K562 (cell line): ENCODE measurements around the gene CACNA1A. TPM values are rescaled to one million over a fixed set of nuclear protein-coding genes. Genes with fewer than 3 reads are reported as not detected.

Experiments used
- CTCF ChIP-seq, 3 experiments: IDR thresholded peaks in 2 of 3; conservative IDR thresholded peaks in 1 of 3; 2 replicates each; pipeline ENCODE4 v1.5.1; 2011 to 2012; ENCODE audit warnings: low read length in 3 of 3, mild to moderate bottlenecking in 3 of 3, control low read depth in 2 of 3, improper control_type of control experiment in 1 of 3, inconsistent platforms in 1 of 3, low read depth in 1 of 3, mixed read lengths in 1 of 3, moderate library complexity in 1 of 3; ENCODE audit not compliant: insufficient read depth in 2 of 3
- ELK1 ChIP-seq: sonication (generic); formaldehyde crosslinking; IDR thresholded peaks from 2 replicates; pipeline ENCODE4 v1.8.1; 2022; ENCODE audit warnings: missing genetic modification reagents
- MGA ChIP-seq: fragments of 450-650 bp; IDR thresholded peaks from 2 replicates; pipeline ENCODE4 v1.6.1; 2016; ENCODE audit warnings: mild to moderate bottlenecking, moderate library complexity
- NR3C1 ChIP-seq: sonication (generic); formaldehyde crosslinking; IDR thresholded peaks from 2 replicates; pipeline ENCODE4 v1.8.1; 2022; ENCODE audit warnings: missing genetic modification reagents
- PTTG1 ChIP-seq: fragments of 450-650 bp; IDR thresholded peaks from 2 replicates; pipeline ENCODE4 v1.6.1; 2016; ENCODE audit warnings: low read depth, mild to moderate bottlenecking, missing genetic modification characterization, missing compliant biosample characterization
- RBM39 ChIP-seq: fragments of 200-400 bp; formaldehyde crosslinking; optimal IDR thresholded peaks from 2 replicates; pipeline ENCODE3; 2018; ENCODE audit warnings: low read depth, low read length
- TAF1 ChIP-seq: IDR thresholded peaks from 2 replicates; pipeline ENCODE4 v1.6.1; 2011; ENCODE audit warnings: mild to moderate bottlenecking, low read length, moderate library complexity; ENCODE audit not compliant: insufficient read depth, control insufficient read depth, severe bottlenecking; ENCODE audit errors: extremely low read depth
- ZNF395 ChIP-seq: fragments of 200-800 bp; sonication (Bioruptor generic); IDR thresholded peaks from 2 replicates; pipeline ENCODE4 v1.6.1; 2017; ENCODE audit warnings: missing genetic modification characterization, missing compliant biosample characterization
- ZNF644 ChIP-seq: fragments of 200-800 bp; sonication (Bioruptor generic); IDR thresholded peaks from 2 replicates; pipeline ENCODE4 v1.6.1; 2016; ENCODE audit warnings: low read depth, missing genetic modification characterization, missing compliant biosample characterization
- polyA plus RNA-seq, 8 experiments: library from polyadenylated mRNA; depleted of rRNA in 4 of 8; stranded (reverse) in 5 of 8; unstranded in 3 of 8; fragments of >200 nt; fragmentation: Nextera tagmentation in 2 of 8; fragmentation: Illumina TruSeq in 1 of 8; extraction: Ambion mirVana in 2 of 8; extraction: Trizol in 1 of 8; gene quantifications; 2 replicates each; pipeline versions ENCODE4 v1.2.1 to v1.2.3, GENCODE V29; 2011 to 2014; ENCODE audit warnings: inconsistent platforms in 1 of 8, missing spikeins in 1 of 8
- total RNA-seq, 7 experiments: library from RNA; depleted of rRNA in 6 of 7; stranded (reverse); fragments of >200 nt in 6 of 7; fragmentation: Illumina TruSeq in 2 of 7; extraction: Trizol in 2 of 7; gene quantifications; 2 replicates each; pipeline versions ENCODE4 v1.2.1 to v1.2.3, GENCODE V29; 2011 to 2021; ENCODE audit warnings: low replicate concordance in 1 of 7

CACNA1A gene
- total and polyA plus RNA-seq, 9 of the 15 experiments (the other 6 are each of a cell fraction or from before 2014, with no cell fraction given): 0.03 to 0.20 (median 0.09) TPM; not detected in 1

GRCh38 chr19:13396250-13397080 is 109.8 kb downstream of the CACNA1A start (continued):
- peak; percentile 41; the same call in 1 of the 2 replicates for TF ChIP-seq MGA
- TF ChIP-seq ZNF395 (CRISPR knock-in tag): no peak
- no peak for TF ChIP-seq ELK1 (CRISPR knock-in tag)
- 0 out of 6 replicates have a peak, but pooled peaks of 1 of the 3 experiments have one; percentile 12 for TF ChIP-seq CTCF (IDR thresholded peaks at IDR 0.05 in 2 of 3, conservative IDR thresholded peaks at IDR 0.05 in 1 of 3; ENCODE audit: insufficient read depth in 2 of 3, low read depth in 1 of 3, low read length in 3 of 3)
- no peak for TF ChIP-seq TAF1
- TF ChIP-seq PTTG1 (tag): no peak
- TF ChIP-seq NR3C1 (CRISPR knock-in tag): no peak
- no peak for TF ChIP-seq ZNF644 (tag)
- no peak for TF ChIP-seq RBM39
